ENCODE measurements around the gene ARMC3. TPM values are rescaled to one million over a fixed set of nuclear protein-coding genes. Genes with fewer than 3 reads are reported as not detected.

Gene ARMC3
- total and polyA plus RNA-seq, 2 donors (not counting 1 experiment from before 2014, with no cell fraction given): not detected

GRCh38 chr10:23016636-23017035 is 88.8 kb downstream of the ARMC3 start:
- Histone ChIP-seq H3K4me3 (ENCODE audit: control extremely low read depth in 1 of 5, extremely low read depth in 1 of 5, insufficient read depth in 1 of 5, low read depth in 2 of 5, low read length in 4 of 5) (no peak overlapping the region), H2AFZ (ENCODE audit: insufficient read depth, low read depth, low read length, poor library complexity, severe bottlenecking) (no peak overlapping the region), H3K9ac (ENCODE audit: low read length) (no peak overlapping the region), H3K27me3 (replicated peaks in 1 of 4; ENCODE audit: control extremely low read depth in 1 of 4, control insufficient read depth in 3 of 4, insufficient read depth in 4 of 4, low read length in 3 of 4) (peaks cover 0 to 4% (median 2%) of the 10 kb centered on the region in 4 experiments), H4K20me1 (ENCODE audit: control insufficient read depth, insufficient read depth, low read length, poor library complexity, severe bottlenecking) (no peaks in the 10 kb centered on the region), H3K79me2 (ENCODE audit: control insufficient read depth, insufficient read depth, low read length) (no peaks in the 10 kb centered on the region), H3K4me2 (replicated peaks; ENCODE audit: low read depth, low read length, poor library complexity, severe bottlenecking) (no peak overlapping the region), H3K36me3 (replicated peaks in 1 of 2; ENCODE audit: control extremely low read depth in 1 of 2, control insufficient read depth in 1 of 2, extremely low read depth in 1 of 2, insufficient read depth in 2 of 2, low read length in 1 of 2) (no peaks in the 10 kb centered on the region), H3K9me3 (ENCODE audit: control extremely low read depth in 1 of 3, control insufficient read depth in 2 of 3, insufficient read depth in 1 of 3, low read length in 2 of 3) (no peaks in the 10 kb centered on the region), H3K4me1 (ENCODE audit: control insufficient read depth in 2 of 2, insufficient read depth in 2 of 2, low read length in 2 of 2) (peaks cover 3 to 6% of the 10 kb centered on the region in 2 donors), H3K27ac (ENCODE audit: low read length in 2 of 2) (no peak overlapping the region)
- Mint-ChIP-seq H3K27ac (no peak overlapping the region), H3K9me3 (ENCODE audit: insufficient read depth) (peaks cover 2% of the 10 kb centered on the region), H3K4me1 (peaks cover 9% of the 10 kb centered on the region), H3K4me3 (no peak overlapping the region), H3K27me3 (peaks cover 8% of the 10 kb centered on the region)
- intact Hi-C loops (cut with micrococcal nuclease): no loop called here
- no peak for TF ChIP-seq EZH2 (IDR thresholded peaks at IDR 0.05; ENCODE audit: borderline replicate concordance, insufficient read depth, low read depth, low read length, poor library complexity, severe bottlenecking)
- no peak for TF ChIP-seq CTCF (IDR thresholded peaks at IDR 0.05)
- ChIA-PET POLR2A (no interaction called here), CTCF (no interaction called here)
- no peak for DNase-seq
- ATAC-seq (ENCODE audit: low read depth): no peak
- 70% methylated on average over 2 of the region's 3 CpGs for WGBS (ENCODE audit: insufficient coverage)

GRCh38 chr10:23019633-23020032 is 91.8 kb downstream of the ARMC3 start:
- ATAC-seq (ENCODE audit: low read depth) (no peak), DNase-seq (no peak)
- H3K36me3 ChIP-seq (replicated peaks in 1 of 2; ENCODE audit: control extremely low read depth in 1 of 2, control insufficient read depth in 1 of 2, extremely low read depth in 1 of 2, insufficient read depth in 2 of 2, low read length in 1 of 2): no peaks in the 10 kb centered on the region
- no peak overlapping the region for H3K4me2 ChIP-seq (replicated peaks; ENCODE audit: low read depth, low read length, poor library complexity, severe bottlenecking)
- H3K4me3 ChIP-seq (ENCODE audit: control extremely low read depth in 1 of 5, extremely low read depth in 1 of 5, insufficient read depth in 1 of 5, low read depth in 2 of 5, low read length in 4 of 5): no peak overlapping the region
- H3K27me3 ChIP-seq (replicated peaks in 1 of 4; ENCODE audit: control extremely low read depth in 1 of 4, control insufficient read depth in 3 of 4, insufficient read depth in 4 of 4, low read length in 3 of 4): peaks cover 0 to 18% (median 13%) of the 10 kb centered on the region in 4 experiments
- H4K20me1 ChIP-seq (ENCODE audit: control insufficient read depth, insufficient read depth, low read length, poor library complexity, severe bottlenecking): no peaks in the 10 kb centered on the region
- TF ChIP-seq CTCF (IDR thresholded peaks at IDR 0.05) (no peak), EZH2 (IDR thresholded peaks at IDR 0.05; ENCODE audit: borderline replicate concordance, insufficient read depth, low read depth, low read length, poor library complexity, severe bottlenecking) (no peak)
- peaks cover 3 to 6% of the 10 kb centered on the region in 2 donors for H3K4me1 ChIP-seq (ENCODE audit: control insufficient read depth in 2 of 2, insufficient read depth in 2 of 2, low read length in 2 of 2)
- Mint-ChIP-seq H3K4me1 (peaks cover 9% of the 10 kb centered on the region), H3K4me3 (no peak overlapping the region), H3K27me3 (peaks cover 28% of the 10 kb centered on the region), H3K27ac (no peak overlapping the region), H3K9me3 (ENCODE audit: insufficient read depth) (peaks cover 3% of the 10 kb centered on the region)
- H2AFZ ChIP-seq (ENCODE audit: insufficient read depth, low read depth, low read length, poor library complexity, severe bottlenecking): no peak overlapping the region
- 95% methylated on average over 5 of the region's 6 CpGs for WGBS (ENCODE audit: insufficient coverage)
- CTCF ChIA-PET: no interaction called here
- H3K9me3 ChIP-seq (ENCODE audit: control extremely low read depth in 1 of 3, control insufficient read depth in 2 of 3, insufficient read depth in 1 of 3, low read length in 2 of 3): peaks cover 0 to 12% (median 10%) of the 10 kb centered on the region in 3 donors
- intact Hi-C loops (cut with micrococcal nuclease): no loop called here
- H3K9ac ChIP-seq (ENCODE audit: low read length): no peak overlapping the region
- H3K79me2 ChIP-seq (ENCODE audit: control insufficient read depth, insufficient read depth, low read length): no peaks in the 10 kb centered on the region
- no peak overlapping the region for H3K27ac ChIP-seq (ENCODE audit: low read length in 2 of 2)
- POLR2A ChIA-PET: no interaction called here
